HG02885 (cell line): Measurements from ENCODE around the gene WRAP73.
A peak's percentile ranks its signal among the peaks of the same experiment; 100 is the strongest.

ENCODE experiments used
- ATAC-seq: cut with Tn5 transposase; IDR thresholded peaks from one replicate; pipeline ENCODE4 v1.9.1; 2021; ENCODE audit warnings: mild to moderate bottlenecking; ENCODE audit not compliant: unreplicated experiment, poor library complexity

Gene WRAP73

GRCh38 chr1:3649342-3650247 is at the start of gene WRAP73:
Gene WRAP73 (minus strand): TSS chr1:3650103. CDS start chr1:3649999, 104 bp downstream.
- peak; percentile 83 for ATAC-seq

- no peak for ATAC-seq
Observed at GRCh38 chr1:3699596-3699995, 49.7 kb upstream of the WRAP73 start.

- ATAC-seq = no peak
Observed at GRCh38 chr1:3698660-3699408, 48.9 kb upstream of the WRAP73 start.

GRCh38 chr1:3697810-3698209 is 47.9 kb upstream of the WRAP73 start:
- ATAC-seq = no peak

GRCh38 chr1:3697104-3697503 is 47.2 kb upstream of the WRAP73 start:
- ATAC-seq = no peak

GRCh38 chr1:3696689-3697088 is 46.8 kb upstream of the WRAP73 start:
- ATAC-seq = no peak

- no peak for ATAC-seq
Observed at GRCh38 chr1:3695326-3696217, 45.7 kb upstream of the WRAP73 start.

GRCh38 chr1:3693321-3693720 is 43.4 kb upstream of the WRAP73 start:
- no peak for ATAC-seq

- no peak for ATAC-seq
Observed at GRCh38 chr1:3692598-3692997, 42.7 kb upstream of the WRAP73 start.

- ATAC-seq = no peak
Observed at GRCh38 chr1:3691421-3692204, 41.7 kb upstream of the WRAP73 start.

- ATAC-seq = no peak
Observed at GRCh38 chr1:3690282-3691065, 40.6 kb upstream of the WRAP73 start.

GRCh38 chr1:3689138-3689750 is 39.3 kb upstream of the WRAP73 start:
- no peak for ATAC-seq

GRCh38 chr1:3688356-3689137 is 38.6 kb upstream of the WRAP73 start:
- ATAC-seq = no peak

GRCh38 chr1:3687504-3687903 is 37.6 kb upstream of the WRAP73 start:
- no peak for ATAC-seq

- no peak for ATAC-seq
Observed at GRCh38 chr1:3685906-3686305, 36.0 kb upstream of the WRAP73 start.

GRCh38 chr1:3685222-3685621 is 35.3 kb upstream of the WRAP73 start:
- no peak for ATAC-seq

GRCh38 chr1:3683992-3684391 is 34.1 kb upstream of the WRAP73 start:
- ATAC-seq = no peak

GRCh38 chr1:3683197-3683596 is 33.3 kb upstream of the WRAP73 start:
- ATAC-seq = no peak
